SW 1271 (cell line): ENCODE results near the gene HLA-DOA.

Experiments used
- DNase-seq, 2 experiments: peaks; one replicate each; lab custom pipeline; 2025; lab: John Stamatoyannopoulos, UW

HLA-DOA gene

DNA sequence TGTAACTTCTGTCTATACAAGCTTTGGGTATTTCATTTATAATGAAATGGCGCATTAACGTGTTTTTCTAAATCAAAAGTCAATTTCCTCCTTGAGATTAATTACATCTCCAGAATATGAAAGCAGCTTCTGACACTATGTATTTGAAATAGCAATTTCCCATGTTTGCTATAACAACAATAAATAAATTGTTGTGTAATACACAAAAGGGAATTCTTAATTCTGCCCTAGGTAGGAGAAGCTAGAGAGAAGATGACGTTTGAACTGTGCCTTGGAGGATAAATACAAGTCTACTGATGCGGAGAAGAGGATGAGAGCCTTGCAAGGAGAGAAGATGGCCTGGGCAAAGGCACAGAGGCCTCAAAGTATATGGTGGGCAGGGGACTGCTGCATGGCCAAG lies 7.6 kb upstream of the HLA-DOA start:
- DNase-seq = no peak

- no peak for DNase-seq
Observed at GRCh38 chr6:33015798-33016197, 6.4 kb upstream of the HLA-DOA start.

- DNase-seq = peak; percentile 25 to 85
Observed at GRCh38 chr6:33014841-33015634, 5.6 kb upstream of the HLA-DOA start.

DNA sequence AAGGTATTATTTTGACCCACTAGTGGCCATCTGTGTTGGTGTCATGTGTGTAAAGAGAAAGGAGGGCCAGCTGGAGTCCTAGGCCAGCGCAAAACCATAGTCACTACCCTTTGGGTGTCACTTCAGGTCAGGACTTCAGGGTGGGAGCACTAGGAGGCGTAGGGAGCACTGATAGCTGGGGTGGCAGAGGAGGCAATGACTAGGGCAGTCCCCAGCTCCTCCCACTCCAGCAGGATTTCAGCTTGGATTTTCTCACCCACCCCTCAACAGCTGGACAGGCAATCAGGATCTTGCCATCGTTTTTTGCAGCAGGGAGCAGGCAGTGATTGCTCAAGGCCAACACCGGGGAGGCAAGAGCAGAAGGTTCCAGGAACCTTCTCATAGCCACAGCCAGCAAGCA lies 4.2 kb upstream of the HLA-DOA start:
- DNase-seq = no peak

- no peak for DNase-seq
Observed at GRCh38 chr6:33010356-33010755, 965 bp upstream of the HLA-DOA start.

DNA sequence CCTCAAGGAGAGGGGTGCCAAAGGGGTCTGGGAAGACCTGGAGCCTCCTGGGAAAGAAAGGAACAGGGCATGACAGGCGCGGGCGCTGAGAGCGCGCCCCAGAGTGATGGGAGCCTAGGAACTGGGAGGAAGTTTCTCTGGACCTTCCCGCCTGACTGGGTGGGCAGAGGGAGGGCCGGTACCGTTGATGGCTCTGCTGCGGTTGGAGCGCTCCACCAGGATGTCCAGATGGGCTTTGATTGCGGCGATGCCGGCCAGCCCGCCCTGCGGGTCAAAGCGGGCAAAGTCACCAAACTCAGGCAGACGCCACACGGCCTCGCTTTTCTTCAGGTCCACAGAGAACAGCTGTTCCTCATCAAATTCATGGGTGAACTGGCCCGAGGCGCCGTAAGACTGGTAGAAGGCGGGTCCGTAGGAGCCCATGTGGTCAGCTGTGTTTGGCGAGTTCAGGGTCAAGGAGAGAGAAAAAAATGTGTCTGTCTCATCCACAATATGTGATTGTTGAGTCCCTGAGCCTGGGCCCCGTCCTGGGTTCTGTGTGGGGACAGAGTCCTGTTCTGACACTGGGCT lies 1.5 kb downstream of the HLA-DOA start:
- no peak for DNase-seq

DNA sequence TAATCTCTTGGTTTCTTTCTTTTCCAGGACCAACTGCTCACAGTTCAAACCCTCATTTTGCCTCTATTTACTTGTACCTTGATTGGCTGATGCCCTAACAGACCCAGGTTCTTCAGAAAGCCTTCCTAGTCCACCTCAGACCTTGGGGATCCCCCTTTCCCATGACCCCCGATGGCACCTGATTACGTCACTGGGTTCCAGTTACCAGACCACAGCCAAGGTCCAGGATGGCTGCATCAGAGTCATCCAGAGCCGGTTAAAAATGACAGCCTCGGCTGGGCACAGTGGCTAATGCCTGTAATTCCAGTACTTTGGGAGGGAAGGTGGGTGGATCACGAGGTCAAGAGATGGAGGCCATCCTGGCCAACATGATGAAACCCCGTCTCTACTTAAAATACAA lies 4.5 kb downstream of the HLA-DOA start:
- DNase-seq = no peak

DNA sequence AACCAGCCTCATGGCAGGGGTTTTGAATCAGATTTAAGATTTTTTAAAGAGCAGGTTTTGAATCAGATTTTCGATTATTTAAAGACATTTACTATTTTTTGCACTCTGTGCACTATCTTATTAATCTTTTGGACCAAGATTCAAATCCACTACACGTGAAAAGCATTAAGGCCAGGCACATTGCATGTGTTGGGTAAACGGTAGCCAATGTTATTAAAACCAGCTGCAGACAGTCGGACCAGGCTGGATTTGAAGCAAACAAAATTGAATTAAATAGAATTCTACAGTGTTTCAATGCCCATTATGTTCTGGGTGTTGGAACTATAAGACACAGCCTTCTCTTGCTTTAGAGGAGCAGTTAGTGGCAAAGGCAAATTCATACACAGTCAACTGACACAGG lies 7.7 kb downstream of the HLA-DOA start:
- no peak for DNase-seq

DNA sequence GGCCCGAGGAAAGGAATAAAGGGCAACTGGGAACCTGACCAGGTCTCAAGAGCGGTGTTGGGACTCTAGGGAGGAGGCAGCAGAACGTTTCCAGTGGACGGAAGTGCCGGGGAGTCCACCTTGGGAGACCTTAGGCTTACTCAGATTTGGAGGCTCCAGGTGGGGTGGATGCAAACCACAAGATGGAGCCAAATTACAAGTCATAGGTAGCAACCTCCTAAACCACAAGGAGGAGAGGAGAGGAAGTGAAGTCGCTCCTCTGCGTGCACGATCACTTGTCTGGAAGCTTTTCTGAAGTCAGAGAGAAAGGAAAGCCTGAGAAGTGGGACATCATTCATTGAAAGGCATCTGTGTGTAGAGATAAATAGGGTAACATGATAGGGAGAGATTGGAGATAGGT lies 9.3 kb downstream of the HLA-DOA start:
- DNase-seq = peak in 1 of 2 experiments; percentile 14

DNA sequence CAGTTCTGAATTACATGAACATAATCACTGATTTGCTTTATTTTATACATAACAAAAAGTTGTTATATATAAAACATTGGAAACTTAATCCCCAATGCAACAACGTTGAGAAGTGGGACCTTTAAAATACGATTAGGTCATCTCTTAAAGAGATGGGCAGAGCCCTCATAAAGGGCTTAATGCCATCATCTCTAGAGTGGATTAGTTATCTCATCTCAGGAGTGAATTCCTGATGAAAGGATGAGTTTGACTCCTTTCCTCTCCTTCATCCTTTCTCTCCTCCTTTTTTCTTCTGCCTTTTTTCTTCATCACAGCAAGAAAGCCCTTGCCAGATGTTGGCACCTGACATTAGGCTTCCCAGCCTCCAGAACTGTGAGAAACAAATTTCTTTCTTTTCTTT lies 13.9 kb downstream of the HLA-DOA start:
- DNase-seq = no peak

DNA sequence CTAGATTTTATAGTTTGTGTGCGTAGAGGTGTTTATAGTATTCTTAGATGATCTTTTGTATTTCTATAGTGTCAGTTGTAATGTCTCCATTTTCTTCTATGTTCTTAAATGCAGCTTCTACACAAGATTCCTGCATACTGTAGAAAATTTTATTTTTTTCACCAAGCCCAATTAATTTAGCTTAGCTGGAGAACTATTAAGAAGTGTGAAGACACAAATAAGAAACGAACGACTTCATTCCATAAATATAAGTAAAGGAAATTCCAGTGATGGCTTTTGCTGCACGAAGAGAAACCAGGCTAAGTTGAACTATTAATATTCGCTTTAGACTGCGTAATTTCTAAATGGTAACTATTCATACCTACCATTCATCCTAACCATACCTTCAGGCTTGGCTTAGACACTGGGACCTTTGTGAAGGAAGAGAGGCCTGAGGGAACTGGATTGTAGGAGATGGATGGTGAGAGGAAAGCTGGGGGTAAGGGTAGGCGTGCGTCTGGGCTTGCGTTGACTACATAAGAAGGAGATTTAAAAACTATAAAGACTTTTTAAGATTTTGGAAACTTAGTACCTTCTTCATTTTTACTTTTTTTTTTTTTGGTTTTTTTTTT lies 15.9 kb downstream of the HLA-DOA start:
- DNase-seq = no peak

GRCh38 chr6:32991972-32992371 lies 17.4 kb downstream of the HLA-DOA start:
- DNase-seq = no peak

- DNase-seq = peak in 1 of 2 experiments; percentile 12
Observed at GRCh38 chr6:32989368-32989767, 20.0 kb downstream of the HLA-DOA start.

GRCh38 chr6:32984622-32985389 lies 24.6 kb downstream of the HLA-DOA start:
- DNase-seq = peak; percentile 44 to 83

DNA sequence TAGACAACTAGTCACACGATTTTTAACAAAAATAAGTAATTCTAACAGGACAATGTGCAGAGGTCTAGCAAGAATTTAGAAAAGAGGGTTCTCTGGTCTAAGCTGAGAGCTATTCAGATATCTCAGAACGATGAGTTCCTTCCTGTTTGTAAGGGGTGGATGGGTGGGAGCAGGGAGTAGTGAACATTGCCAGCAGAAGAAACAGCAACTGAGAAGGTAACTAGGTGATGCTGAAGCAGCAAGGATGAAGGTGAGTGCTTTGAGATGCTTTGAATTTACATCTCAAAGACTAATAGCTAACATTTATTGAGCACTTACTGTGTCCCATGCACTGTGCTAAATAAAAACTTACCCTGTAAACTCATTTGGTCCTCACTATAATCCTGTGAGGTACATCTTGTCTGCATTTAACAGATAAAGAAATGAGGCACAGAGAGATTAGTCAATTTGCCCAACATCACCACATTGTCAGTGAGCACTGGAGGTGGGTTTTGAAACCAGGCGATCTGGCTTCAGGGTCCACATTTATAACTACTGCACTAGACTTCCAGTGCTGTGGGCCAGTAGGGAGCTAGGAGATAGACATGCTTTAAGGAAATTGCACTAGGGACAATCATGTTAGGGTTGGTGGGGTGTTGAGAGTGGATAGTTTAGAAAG lies 25.3 kb downstream of the HLA-DOA start:
- DNase-seq = no peak

- DNase-seq = no peak
Observed at GRCh38 chr6:32983493-32983848, 25.9 kb downstream of the HLA-DOA start.

DNA sequence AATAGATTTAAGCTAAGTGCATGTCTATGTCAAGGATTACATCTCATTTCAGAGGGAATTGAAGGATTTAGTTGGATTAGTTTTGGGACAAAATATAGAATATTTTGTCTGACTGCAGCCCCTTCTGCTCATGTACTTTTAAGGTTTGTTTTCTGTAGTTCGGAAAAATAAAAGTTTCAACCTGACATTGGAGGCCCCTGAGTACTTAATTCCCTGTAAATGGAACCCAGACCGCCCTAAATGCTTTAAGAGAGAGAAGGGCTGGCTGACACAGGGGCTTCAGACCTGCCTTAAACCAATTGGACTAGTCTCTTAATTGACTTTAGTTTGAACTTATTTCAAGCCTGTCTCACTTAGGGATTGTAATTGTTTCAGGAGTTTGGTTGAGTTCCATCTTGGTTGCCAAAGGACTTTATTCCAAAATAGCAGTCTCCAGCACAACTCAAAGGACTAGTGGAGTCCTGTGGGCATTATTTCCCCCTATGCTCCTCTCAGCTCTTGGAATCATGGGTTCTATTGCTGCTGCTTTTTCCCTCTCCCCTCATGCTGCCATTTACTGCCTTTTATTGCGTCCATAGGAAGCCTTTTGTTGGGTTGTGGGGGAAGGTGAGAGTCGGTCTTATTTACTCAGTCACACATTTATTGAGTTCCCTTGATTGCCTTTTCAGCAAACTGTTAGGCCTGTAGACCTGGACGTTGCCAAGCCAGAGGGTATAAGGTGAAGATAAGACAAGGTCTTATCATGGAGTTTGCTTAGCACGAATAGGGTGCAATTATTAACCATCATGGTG lies 26.5 kb downstream of the HLA-DOA start:
- no peak for DNase-seq

- no peak for DNase-seq
Observed at GRCh38 chr6:32982084-32982701, 27.2 kb downstream of the HLA-DOA start.

GRCh38 chr6:32980488-32981038 lies 28.8 kb downstream of the HLA-DOA start:
- DNase-seq = no peak

- no peak for DNase-seq
Observed at GRCh38 chr6:32979720-32980487, 29.5 kb downstream of the HLA-DOA start.
